ENCODE data around the gene ATP5F1B. TPM values are rescaled to one million over a fixed set of nuclear protein-coding genes. Genes with fewer than 3 reads are reported as not detected.
A peak's percentile ranks its signal among the peaks of the same experiment; 100 is the strongest.
"Not testable (repeated sequence)": the region's sequence is repeated elsewhere in the genome, so short reads cannot be mapped to it uniquely, and the experiment has no call there.

Gene ATP5F1B
- total RNA-seq, 2 donors from 2014 or later, result 661 to 679 TPM

DNA sequence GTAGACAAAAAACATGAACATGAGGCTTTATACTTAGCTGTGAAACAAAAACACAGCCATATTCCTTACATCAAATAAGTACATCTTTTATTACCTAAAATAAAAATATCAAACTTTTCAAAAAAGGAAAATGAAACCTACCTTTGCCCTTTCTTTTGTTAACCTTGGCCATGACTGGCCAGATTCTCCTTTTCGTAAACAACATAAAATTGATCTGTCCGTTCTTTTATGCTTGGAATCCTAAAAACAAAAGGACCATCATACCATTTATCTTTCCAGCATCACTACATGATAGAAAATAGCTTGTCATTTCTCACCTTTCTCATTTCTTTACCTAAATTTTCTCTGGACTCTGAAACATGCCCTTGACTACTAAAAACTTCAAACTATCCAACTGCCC lies 25.8 kb upstream of the ATP5F1B start:
- DNase-seq, result no peak
- H3K4me3 Mint-ChIP-seq, result no peak overlapping the region
- no peaks in the 10 kb centered on the region for H3K27me3 Mint-ChIP-seq (ENCODE audit: low read depth)
- peaks cover 59% of the 10 kb centered on the region for H3K4me1 Mint-ChIP-seq (ENCODE audit: low read depth)
- ATAC-seq (replicated peaks in 1 of 2), result no peak
- peak overlapping the region; percentile 96 for H3K27ac Mint-ChIP-seq
- no peaks in the 10 kb centered on the region for H3K9me3 Mint-ChIP-seq
- peaks cover 4 to 41% of the 10 kb centered on the region in 2 donors for H3K36me3 Mint-ChIP-seq (ENCODE audit: insufficient read depth in 2 of 2)

DNA sequence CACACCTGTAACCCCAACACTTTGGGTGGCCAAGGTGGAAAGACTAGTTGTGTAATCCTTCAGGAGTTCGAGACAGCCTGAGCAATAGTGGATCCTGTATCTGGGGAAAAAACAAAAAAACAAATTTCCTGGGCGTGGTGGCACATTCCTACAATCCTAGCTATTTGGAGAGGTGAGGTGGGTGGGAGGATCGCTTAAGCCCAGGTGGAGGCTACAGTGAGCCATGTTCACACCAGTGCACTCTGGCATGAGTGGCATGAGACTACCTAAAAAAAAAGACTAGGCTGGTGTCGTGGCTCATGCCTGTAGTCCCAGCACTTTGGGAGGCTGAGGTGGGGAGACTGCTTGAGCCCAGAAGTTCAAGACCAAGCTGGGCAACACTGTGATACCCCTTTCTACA lies 25.1 kb upstream of the ATP5F1B start:
- no peak overlapping the region for H3K27ac Mint-ChIP-seq
- ATAC-seq (replicated peaks in 1 of 2), result no peak
- no peak for DNase-seq
- no peak overlapping the region for H3K4me3 Mint-ChIP-seq
- peaks cover 4 to 43% of the 10 kb centered on the region in 2 donors for H3K36me3 Mint-ChIP-seq (ENCODE audit: insufficient read depth in 2 of 2)
- H3K27me3 Mint-ChIP-seq (ENCODE audit: low read depth), result no peaks in the 10 kb centered on the region
- H3K9me3 Mint-ChIP-seq, result no peaks in the 10 kb centered on the region
- H3K4me1 Mint-ChIP-seq (ENCODE audit: low read depth), result peaks cover 53% of the 10 kb centered on the region

- Mint-ChIP-seq H3K36me3 (ENCODE audit: insufficient read depth in 2 of 2) (peaks cover 5 to 50% of the 10 kb centered on the region in 2 donors), H3K9me3 (no peaks in the 10 kb centered on the region), H3K27ac (peak overlapping the region; percentile 91), H3K27me3 (ENCODE audit: low read depth) (no peaks in the 10 kb centered on the region), H3K4me1 (ENCODE audit: low read depth) (peaks cover 37% of the 10 kb centered on the region), H3K4me3 (peak overlapping the region; percentile 2 to 70)
- DNase-seq (no peak), ATAC-seq (replicated peaks in 1 of 2) (peak in 1 of 2 donors; percentile 28)
These were observed 22.3 kb upstream of the ATP5F1B start for GRCh38 chr12:56668197-56668457.

GRCh38 chr12:56661979-56662638 lies 16.3 kb upstream of the ATP5F1B start:
- no peaks in the 10 kb centered on the region for H3K9me3 Mint-ChIP-seq
- H3K4me3 Mint-ChIP-seq, result no peak overlapping the region
- peaks cover 21% of the 10 kb centered on the region for H3K4me1 Mint-ChIP-seq (ENCODE audit: low read depth)
- H3K36me3 Mint-ChIP-seq (ENCODE audit: insufficient read depth in 2 of 2), result peaks cover 2 to 14% of the 10 kb centered on the region in 2 donors
- no peaks in the 10 kb centered on the region for H3K27me3 Mint-ChIP-seq (ENCODE audit: low read depth)
- ATAC-seq (replicated peaks in 1 of 2) (no peak), DNase-seq (no peak)
- H3K27ac Mint-ChIP-seq, result no peak overlapping the region

DNA sequence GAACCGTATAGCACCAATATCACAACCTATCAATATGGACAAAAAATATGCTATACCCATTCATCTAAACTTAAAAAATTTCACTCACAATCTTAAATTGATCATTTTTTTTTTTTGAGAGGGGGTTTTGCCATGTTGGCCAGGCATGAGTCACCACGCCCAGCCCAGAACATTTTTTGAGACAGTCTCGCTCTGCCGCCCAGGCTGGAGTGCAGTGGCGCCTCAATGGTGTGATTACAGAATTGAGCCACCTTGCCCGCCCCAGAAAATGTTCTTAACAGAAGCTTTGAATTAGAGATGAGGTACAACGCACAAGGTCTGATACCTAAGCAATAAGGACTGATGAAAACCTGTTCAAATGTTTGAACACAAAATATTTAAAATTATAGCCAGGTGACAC lies 15.8 kb upstream of the ATP5F1B start:
- DNase-seq (no peak), ATAC-seq (replicated peaks in 1 of 2) (no peak)
- peaks cover 21% of the 10 kb centered on the region for H3K4me1 Mint-ChIP-seq (ENCODE audit: low read depth)
- no peak overlapping the region for H3K4me3 Mint-ChIP-seq
- H3K36me3 Mint-ChIP-seq (ENCODE audit: insufficient read depth in 2 of 2), result peaks cover 2 to 14% of the 10 kb centered on the region in 2 donors
- no peaks in the 10 kb centered on the region for H3K27me3 Mint-ChIP-seq (ENCODE audit: low read depth)
- H3K9me3 Mint-ChIP-seq, result no peaks in the 10 kb centered on the region
- no peak overlapping the region for H3K27ac Mint-ChIP-seq

- H3K4me1 Mint-ChIP-seq (ENCODE audit: low read depth), result peaks cover 21% of the 10 kb centered on the region
- DNase-seq (no peak), ATAC-seq (replicated peaks in 1 of 2) (no peak)
- H3K27me3 Mint-ChIP-seq (ENCODE audit: low read depth), result no peaks in the 10 kb centered on the region
- no peak overlapping the region for H3K27ac Mint-ChIP-seq
- H3K36me3 Mint-ChIP-seq (ENCODE audit: insufficient read depth in 2 of 2), result peaks cover 6 to 10% of the 10 kb centered on the region in 2 donors
- H3K4me3 Mint-ChIP-seq, result no peak overlapping the region
- peaks cover 0 to 3% of the 10 kb centered on the region in 2 donors for H3K9me3 Mint-ChIP-seq
These were observed 13.1 kb upstream of the ATP5F1B start for GRCh38 chr12:56658921-56659320.

- H3K36me3 Mint-ChIP-seq (ENCODE audit: insufficient read depth in 2 of 2), result peaks cover 9 to 13% of the 10 kb centered on the region in 2 donors
- no peaks in the 10 kb centered on the region for H3K27me3 Mint-ChIP-seq (ENCODE audit: low read depth)
- peak overlapping the region; percentile 54 to 55 for H3K4me3 Mint-ChIP-seq
These were observed 11.9 kb upstream of the ATP5F1B start for GRCh38 chr12:56657416-56658379.

GRCh38 chr12:56653781-56654180 lies 8.0 kb upstream of the ATP5F1B start:
- DNase-seq, result peak in 1 of 2 donors; percentile 28
- H3K27me3 Mint-ChIP-seq (ENCODE audit: low read depth); ATAC-seq (replicated peaks in 1 of 2); H3K4me3 Mint-ChIP-seq; H3K9me3 Mint-ChIP-seq; H3K27ac Mint-ChIP-seq: not testable (repeated sequence)
- Mint-ChIP-seq H3K4me1 (ENCODE audit: low read depth) (peaks cover 17% of the 10 kb centered on the region), H3K36me3 (ENCODE audit: insufficient read depth in 2 of 2) (peaks cover 9 to 13% of the 10 kb centered on the region in 2 donors)

More at GRCh38 chr12:56657416-56658379, 11.9 kb upstream of the ATP5F1B start:
- H3K9me3 Mint-ChIP-seq, result peaks cover 3% of the 10 kb centered on the region in 2 donors
- DNase-seq, result peak in 1 of 2 donors; percentile 13
- ATAC-seq (replicated peaks in 1 of 2), result peak; percentile 96 to 97
- H3K27ac Mint-ChIP-seq, result peak overlapping the region; percentile 85
- peaks cover 21% of the 10 kb centered on the region for H3K4me1 Mint-ChIP-seq (ENCODE audit: low read depth)

DNA sequence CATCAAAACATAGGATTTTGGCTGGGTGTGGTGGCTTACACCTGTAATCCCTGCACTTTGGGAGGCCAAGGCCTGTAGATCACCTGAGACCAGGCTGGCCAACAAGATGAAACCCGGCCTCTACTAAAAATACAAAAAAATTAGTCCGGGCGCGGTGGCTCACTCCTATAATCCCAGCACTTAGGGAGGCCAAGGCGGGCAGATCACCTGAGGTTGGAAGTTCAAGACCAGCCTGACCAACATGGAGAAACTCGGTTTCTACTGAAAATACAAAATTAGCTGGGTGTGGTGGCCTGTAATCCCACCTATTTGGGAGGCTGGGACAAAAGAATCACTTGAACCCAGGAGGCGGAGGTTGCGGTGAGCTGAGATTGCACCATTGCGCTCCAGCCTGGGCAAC lies 2.2 kb upstream of the ATP5F1B start:
- H3K27me3 Mint-ChIP-seq (ENCODE audit: low read depth); ATAC-seq (replicated peaks in 1 of 2); H3K9me3 Mint-ChIP-seq; DNase-seq; H3K4me3 Mint-ChIP-seq; H3K27ac Mint-ChIP-seq: not testable (repeated sequence)
- Mint-ChIP-seq H3K36me3 (ENCODE audit: insufficient read depth in 2 of 2) (peaks cover 16 to 18% of the 10 kb centered on the region in 2 donors), H3K4me1 (ENCODE audit: low read depth) (peaks cover 28% of the 10 kb centered on the region)

- DNase-seq (peak in 1 of 2 donors; percentile 12), ATAC-seq (replicated peaks in 1 of 2) (no peak)
- peaks cover 21 to 34% of the 10 kb centered on the region in 2 donors for H3K36me3 Mint-ChIP-seq (ENCODE audit: insufficient read depth in 2 of 2)
- peaks cover 49% of the 10 kb centered on the region for H3K4me1 Mint-ChIP-seq (ENCODE audit: low read depth)
- H3K27ac Mint-ChIP-seq, result peak overlapping the region; percentile 88
- H3K4me3 Mint-ChIP-seq, result peak overlapping the region; percentile 88 to 97
- no peaks in the 10 kb centered on the region for H3K9me3 Mint-ChIP-seq
- no peaks in the 10 kb centered on the region for H3K27me3 Mint-ChIP-seq (ENCODE audit: low read depth)
These were observed 525 bp downstream of the ATP5F1B start for GRCh38 chr12:56645201-56645716.

DNA sequence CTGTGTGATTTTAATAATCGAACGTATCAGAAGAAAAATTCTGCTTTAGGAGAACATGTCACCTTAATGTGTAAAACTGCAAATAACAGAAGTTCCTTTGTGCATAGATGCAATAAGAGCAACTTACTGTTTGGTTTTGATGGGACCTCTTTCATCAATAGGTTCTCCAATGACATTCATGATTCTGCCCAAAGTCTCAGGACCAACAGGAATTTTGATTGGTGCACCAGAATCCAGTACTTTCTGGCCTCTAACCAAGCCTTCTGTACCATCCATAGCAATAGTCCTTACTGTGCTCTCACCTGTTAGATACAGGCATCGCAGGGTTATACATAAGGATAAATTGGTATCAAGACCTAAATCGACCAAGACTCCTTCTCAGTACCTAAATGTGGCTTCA lies 1.1 kb downstream of the ATP5F1B start:
- peaks cover 25 to 36% of the 10 kb centered on the region in 2 donors for H3K36me3 Mint-ChIP-seq (ENCODE audit: insufficient read depth in 2 of 2)
- peak overlapping the region; percentile 88 to 97 for H3K4me3 Mint-ChIP-seq
- H3K27ac Mint-ChIP-seq, result peak overlapping the region; percentile 88
- H3K9me3 Mint-ChIP-seq, result no peaks in the 10 kb centered on the region
- no peaks in the 10 kb centered on the region for H3K27me3 Mint-ChIP-seq (ENCODE audit: low read depth)
- peaks cover 53% of the 10 kb centered on the region for H3K4me1 Mint-ChIP-seq (ENCODE audit: low read depth)
- no peak for ATAC-seq (replicated peaks in 1 of 2)
- no peak for DNase-seq

- Mint-ChIP-seq H3K27ac (no peak overlapping the region), H3K36me3 (ENCODE audit: insufficient read depth in 2 of 2) (peaks cover 26 to 52% of the 10 kb centered on the region in 2 donors), H3K4me3 (no peak overlapping the region), H3K4me1 (ENCODE audit: low read depth) (peaks cover 72% of the 10 kb centered on the region), H3K9me3 (no peaks in the 10 kb centered on the region), H3K27me3 (ENCODE audit: low read depth) (no peaks in the 10 kb centered on the region)
- DNase-seq (no peak), ATAC-seq (replicated peaks in 1 of 2) (no peak)
These were observed 4.6 kb downstream of the ATP5F1B start for GRCh38 chr12:56641219-56641618.

- peaks cover 76% of the 10 kb centered on the region for H3K4me1 Mint-ChIP-seq (ENCODE audit: low read depth)
- H3K4me3 Mint-ChIP-seq, result peak overlapping the region in 1 of 2 donors; percentile 90
- no peaks in the 10 kb centered on the region for H3K9me3 Mint-ChIP-seq
- ATAC-seq (replicated peaks in 1 of 2) (no peak), DNase-seq (no peak)
- H3K27me3 Mint-ChIP-seq (ENCODE audit: low read depth), result no peaks in the 10 kb centered on the region
- peaks cover 11 to 37% of the 10 kb centered on the region in 2 donors for H3K36me3 Mint-ChIP-seq (ENCODE audit: insufficient read depth in 2 of 2)
- H3K27ac Mint-ChIP-seq, result peak overlapping the region; percentile 88
These were observed 8.2 kb downstream of the ATP5F1B start for GRCh38 chr12:56637621-56638020.

Data from activated T-cell treated with anti-CD3 and anti-CD28 coated beads, Interleukin-2, amount 50 U/mL, for 72 hours (primary cell).